GM12874 (cell line): Measurements from ENCODE around the gene MTFR2.

Experiments
- TF ChIP-seq, protein P1 (sequence below): IDR thresholded peaks from 2 replicates; pipeline ENCODE4 v1.5.1; 2011; ENCODE audit warnings: low read depth, mild to moderate bottlenecking, control low read depth, low read length, moderate library complexity; ENCODE audit not compliant: insufficient read depth

Gene MTFR2

DNA sequence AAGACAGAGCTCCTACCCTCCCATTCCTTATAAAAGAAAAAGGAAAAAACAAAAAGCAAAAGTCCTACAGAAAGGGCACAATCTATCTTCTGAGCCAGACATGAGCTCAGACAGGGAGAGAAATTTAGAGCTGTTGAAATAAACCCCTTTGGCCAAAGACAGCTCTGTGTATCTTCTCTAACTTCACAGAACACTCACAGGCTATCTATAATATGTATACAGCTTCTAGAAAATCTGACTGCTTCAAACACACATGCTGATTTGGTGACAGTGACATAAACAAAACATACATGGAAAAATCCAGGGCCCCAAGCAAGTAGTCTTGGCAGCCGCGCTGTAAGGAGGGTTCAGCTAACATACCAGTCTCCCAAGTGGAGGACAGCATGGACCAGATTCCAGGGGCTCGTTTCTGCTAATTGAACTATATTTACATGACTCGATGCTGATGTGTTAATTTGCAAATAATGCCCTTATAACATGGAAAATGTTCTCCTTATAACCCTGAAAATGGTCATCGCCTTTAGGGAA, 37.0 kb downstream of the MTFR2 start:
- TF ChIP-seq, protein P1, sequence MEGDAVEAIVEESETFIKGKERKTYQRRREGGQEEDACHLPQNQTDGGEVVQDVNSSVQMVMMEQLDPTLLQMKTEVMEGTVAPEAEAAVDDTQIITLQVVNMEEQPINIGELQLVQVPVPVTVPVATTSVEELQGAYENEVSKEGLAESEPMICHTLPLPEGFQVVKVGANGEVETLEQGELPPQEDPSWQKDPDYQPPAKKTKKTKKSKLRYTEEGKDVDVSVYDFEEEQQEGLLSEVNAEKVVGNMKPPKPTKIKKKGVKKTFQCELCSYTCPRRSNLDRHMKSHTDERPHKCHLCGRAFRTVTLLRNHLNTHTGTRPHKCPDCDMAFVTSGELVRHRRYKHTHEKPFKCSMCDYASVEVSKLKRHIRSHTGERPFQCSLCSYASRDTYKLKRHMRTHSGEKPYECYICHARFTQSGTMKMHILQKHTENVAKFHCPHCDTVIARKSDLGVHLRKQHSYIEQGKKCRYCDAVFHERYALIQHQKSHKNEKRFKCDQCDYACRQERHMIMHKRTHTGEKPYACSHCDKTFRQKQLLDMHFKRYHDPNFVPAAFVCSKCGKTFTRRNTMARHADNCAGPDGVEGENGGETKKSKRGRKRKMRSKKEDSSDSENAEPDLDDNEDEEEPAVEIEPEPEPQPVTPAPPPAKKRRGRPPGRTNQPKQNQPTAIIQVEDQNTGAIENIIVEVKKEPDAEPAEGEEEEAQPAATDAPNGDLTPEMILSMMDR = no peak

DNA sequence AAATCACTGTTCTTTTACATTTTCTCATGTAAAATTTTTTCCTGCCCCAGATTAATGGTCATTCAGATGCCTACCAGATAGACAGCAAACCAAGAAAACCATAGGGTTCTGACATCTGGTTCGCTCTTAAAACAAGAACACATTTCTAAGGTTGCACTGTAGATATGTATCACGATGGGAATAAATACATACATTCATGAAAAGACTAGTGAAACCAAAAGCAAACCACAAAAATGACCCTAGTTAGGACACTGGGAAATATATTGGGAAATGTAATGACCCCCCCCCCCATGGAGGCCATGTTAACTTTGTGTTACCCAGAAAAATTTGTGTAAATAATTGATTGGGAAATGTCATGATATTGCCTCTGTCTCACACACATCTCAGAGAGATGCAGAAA, 37.5 kb downstream of the MTFR2 start:
- TF ChIP-seq, protein P1 = no peak

DNA sequence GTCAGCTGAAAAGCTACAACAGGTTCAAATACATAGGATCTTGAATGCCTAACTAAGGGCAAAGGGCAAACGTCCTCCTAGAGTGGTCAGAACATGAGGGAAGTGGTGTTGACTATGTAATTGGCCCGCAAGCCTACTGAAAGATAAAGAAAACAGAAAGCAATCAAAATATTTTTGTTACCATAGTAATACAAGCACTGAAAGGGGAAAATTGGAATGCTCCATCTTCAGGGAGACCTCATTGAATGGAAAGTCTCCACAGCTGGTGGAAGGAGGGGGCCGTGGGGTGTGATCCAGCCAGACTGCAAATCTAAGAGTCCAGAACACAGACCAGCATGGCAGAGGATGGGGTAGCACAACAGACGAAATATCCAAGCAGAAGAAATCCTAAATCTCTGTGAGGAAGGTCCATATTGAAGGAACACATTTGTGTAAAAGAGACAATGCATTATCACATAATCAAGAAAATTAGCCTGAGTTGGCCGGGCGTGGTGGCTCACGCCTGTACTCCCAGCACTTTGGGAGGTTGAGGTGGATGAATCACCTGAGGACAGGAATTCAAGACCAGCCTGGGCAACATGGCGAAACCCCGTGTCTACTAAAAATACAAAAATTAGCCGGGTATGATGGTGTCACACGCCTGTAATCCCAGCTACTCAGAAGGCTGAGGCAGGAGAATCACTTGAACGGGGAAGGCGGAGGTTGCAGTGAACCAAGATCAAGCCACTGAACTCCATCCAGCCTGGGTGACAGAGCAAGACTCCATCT, 39.5 kb downstream of the MTFR2 start:
- TF ChIP-seq, protein P1 = no peak

DNA sequence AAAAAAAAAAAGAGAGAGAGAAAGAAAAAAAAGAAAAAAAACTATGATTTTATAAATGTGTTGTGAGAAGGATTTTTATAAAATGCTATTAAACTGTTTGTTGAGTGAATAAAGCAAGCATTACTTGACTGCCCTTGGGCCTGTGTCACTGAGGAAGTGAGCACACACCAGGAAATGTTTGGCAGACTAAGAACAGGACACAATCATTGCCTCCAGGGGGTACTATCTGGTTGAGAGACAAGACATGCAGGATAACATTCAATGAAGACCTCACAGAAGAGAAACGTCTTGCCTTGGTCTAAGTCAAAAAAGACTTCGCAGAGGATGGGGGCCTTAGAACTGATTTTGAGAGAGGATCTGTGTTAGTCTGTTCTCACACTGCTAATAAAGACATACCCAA, 40.6 kb downstream of the MTFR2 start:
- TF ChIP-seq, protein P1 = no peak

DNA sequence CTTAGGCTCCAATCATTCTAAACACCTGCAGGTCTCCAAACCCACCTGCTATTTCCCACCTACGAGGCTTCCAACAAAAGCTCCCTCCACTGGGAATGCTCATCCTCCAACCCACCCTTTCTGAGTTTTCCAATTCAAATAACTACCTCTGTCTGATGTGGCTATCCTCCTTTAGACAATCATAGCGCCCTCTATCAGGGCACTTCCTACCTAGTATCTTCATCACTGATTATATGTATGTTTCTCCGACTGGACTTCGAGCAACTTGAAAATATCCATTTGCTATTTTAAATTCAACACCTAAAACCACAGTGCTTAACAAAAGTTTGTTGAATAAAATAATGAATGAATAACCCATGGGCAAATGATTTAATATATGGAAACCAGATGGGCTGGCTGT, 41.3 kb downstream of the MTFR2 start:
- TF ChIP-seq, protein P1 = no peak

DNA sequence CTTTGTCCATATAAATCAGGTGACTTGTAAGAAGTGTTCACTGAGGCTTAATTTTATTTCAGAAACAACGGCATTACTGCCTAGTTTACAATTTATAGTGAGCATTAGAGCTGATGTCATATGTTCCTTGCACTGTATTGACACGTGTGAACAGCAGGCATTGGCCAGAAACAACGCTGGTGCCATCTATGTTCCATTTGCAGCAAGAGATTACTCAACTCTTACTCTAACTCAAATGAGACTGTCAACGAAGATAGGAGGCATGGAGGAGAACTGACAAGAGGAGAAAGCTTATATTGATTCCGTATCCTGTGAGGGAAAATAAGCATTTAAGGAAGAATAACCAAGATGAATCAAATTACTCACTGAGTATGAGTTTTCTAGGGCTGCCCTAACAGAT, 48.4 kb downstream of the MTFR2 start:
- TF ChIP-seq, protein P1 = no peak

DNA sequence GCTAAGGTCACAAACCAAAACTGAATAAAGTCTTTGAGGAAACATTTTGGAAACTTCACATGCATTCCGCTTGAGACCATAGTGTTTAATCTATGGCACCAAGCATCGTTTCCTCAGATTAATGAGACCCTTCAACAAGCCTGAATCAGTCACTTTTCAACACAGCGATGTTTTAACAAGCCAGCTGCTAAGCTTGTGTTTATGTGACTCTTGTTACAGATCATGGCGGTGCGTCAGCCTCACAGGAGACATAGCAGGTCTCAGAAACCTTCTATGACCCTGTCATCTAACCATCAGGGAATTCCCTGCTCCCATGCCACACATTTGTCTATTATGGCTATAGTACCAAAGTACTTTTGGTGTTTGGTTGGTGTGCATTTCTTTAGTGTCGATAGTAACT, 57.2 kb downstream of the MTFR2 start:
- TF ChIP-seq, protein P1 = no peak
